Stimulated activated CD4-positive, alpha-beta T cell treated with anti-CD3 and anti-CD28 coated beads, Interleukin-15, amount 100 ng/mL, for 1 hour (primary cell): Measurements from ENCODE around the gene ZNF653.
A peak's percentile ranks its signal among the peaks of the same experiment; 100 is the strongest.
"Not testable (repeated sequence)": the region's sequence is repeated elsewhere in the genome, so short reads cannot be mapped to it uniquely, and the experiment has no call there.

ENCODE experiments used
- DNase-seq, 2 donors: peaks; one replicate each; pipeline ENCODE4 v3.0.0-alpha.2; 2020; ENCODE audit warnings: low read depth in 1 of 2, low spot score in 1 of 2

ZNF653 gene

GRCh38 chr19:11481534-11482383 is 23.9 kb downstream of the ZNF653 start:
- peak; percentile 8 to 61 for DNase-seq

GRCh38 chr19:11480715-11481533 is 24.7 kb downstream of the ZNF653 start, which contains the start of gene ELAVL3:
Gene ELAVL3, minus strand, starts transcription at chr19:11481046. Its CDS starts 438 bp downstream, at chr19:11480608.
- no peak for DNase-seq

- no peak for DNase-seq
These were observed 25.5 kb downstream of the ZNF653 start for GRCh38 chr19:11479898-11480714.

GRCh38 chr19:11479090-11479897 is 26.3 kb downstream of the ZNF653 start:
- no peak for DNase-seq

GRCh38 chr19:11478167-11479089 is 27.2 kb downstream of the ZNF653 start:
- no peak for DNase-seq

GRCh38 chr19:11475861-11476260 is 29.8 kb downstream of the ZNF653 start:
- DNase-seq = no peak

GRCh38 chr19:11475343-11475742 is 30.3 kb downstream of the ZNF653 start:
- DNase-seq = not testable (repeated sequence)

GRCh38 chr19:11473725-11474124 is 31.9 kb downstream of the ZNF653 start:
- no peak for DNase-seq

- not testable (repeated sequence) for DNase-seq
These were observed 37.3 kb downstream of the ZNF653 start for GRCh38 chr19:11468266-11468845.

- DNase-seq = no peak
These were observed 40.0 kb downstream of the ZNF653 start for GRCh38 chr19:11465600-11465999.

- DNase-seq = no peak
These were observed 41.0 kb downstream of the ZNF653 start for GRCh38 chr19:11464333-11465265.

GRCh38 chr19:11463391-11463790 is 42.2 kb downstream of the ZNF653 start:
- DNase-seq = no peak

- DNase-seq = no peak
These were observed 44.2 kb downstream of the ZNF653 start for GRCh38 chr19:11461453-11461852.

GRCh38 chr19:11460207-11460606 is 45.4 kb downstream of the ZNF653 start:
- DNase-seq = no peak

- DNase-seq = not testable (repeated sequence)
These were observed 46.7 kb downstream of the ZNF653 start for GRCh38 chr19:11458912-11459311.

GRCh38 chr19:11458236-11458900 is 47.3 kb downstream of the ZNF653 start:
- no peak for DNase-seq

- DNase-seq = no peak
These were observed 47.8 kb downstream of the ZNF653 start for GRCh38 chr19:11457831-11458230.
